NCI-H510A (cell line): ENCODE data around the gene RASSF8.

Source experiments
- DNase-seq: peaks from one replicate; lab custom pipeline; 2025; lab: John Stamatoyannopoulos, UW

The RASSF8 gene

GRCh38 chr12:25960961-25961360 lies 2.5 kb downstream of the RASSF8 start:
- no peak for DNase-seq

DNA sequence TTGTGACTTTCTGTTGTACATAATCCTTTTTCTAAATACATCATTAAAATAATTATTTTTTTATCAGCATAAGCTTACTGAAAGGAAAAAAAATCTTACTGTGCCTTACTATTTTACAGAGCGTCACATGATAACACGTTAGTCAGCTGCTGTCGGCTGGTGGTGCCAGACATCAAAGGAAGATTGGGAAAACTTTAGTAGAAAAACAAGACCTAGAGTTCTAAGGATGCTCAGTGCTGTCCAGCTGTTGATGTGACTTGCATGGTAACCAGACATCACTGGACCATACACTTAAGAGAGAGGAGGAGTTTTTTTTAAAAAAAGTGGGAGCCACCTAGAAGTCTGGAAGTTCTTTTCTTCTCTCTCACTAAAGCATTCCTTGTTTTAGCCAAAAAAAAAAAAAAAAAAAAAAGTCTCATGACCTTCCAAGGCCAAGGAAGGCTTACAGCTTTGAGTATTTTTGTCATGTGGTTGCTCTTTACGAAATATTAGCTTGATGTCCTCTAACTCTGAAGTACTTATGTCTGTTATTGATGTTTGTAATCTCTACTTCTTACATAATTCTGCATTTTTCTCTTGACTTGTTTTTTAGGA lies 4.5 kb downstream of the RASSF8 start:
- DNase-seq, result no peak

DNA sequence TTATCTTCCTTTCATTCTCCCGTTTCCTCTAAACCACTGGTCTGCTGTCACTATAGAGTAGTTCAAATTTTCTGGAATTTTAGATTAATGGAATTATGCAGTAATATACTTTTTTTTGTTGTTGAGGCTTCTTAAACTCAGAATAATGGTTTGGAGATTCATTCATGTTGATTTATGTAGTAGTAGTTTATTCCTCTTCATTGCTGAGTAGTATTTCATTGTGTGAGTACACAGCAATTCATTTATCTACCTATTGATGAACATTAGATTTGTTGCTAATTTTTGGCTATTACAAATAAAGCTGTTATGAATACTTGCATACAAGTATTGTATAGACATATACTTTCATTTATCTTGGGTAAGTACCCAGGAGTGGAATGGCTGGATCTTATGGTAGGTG lies 7.2 kb downstream of the RASSF8 start:
- no peak for DNase-seq

- DNase-seq, result no peak
Measured at GRCh38 chr12:25970082-25970481, 11.6 kb downstream of the RASSF8 start.

- DNase-seq, result no peak
Measured at GRCh38 chr12:25970916-25971653, 12.6 kb downstream of the RASSF8 start.

- no peak for DNase-seq
Measured at GRCh38 chr12:25971654-25972041, 13.2 kb downstream of the RASSF8 start.

- no peak for DNase-seq
Measured at GRCh38 chr12:25972783-25973182, 14.3 kb downstream of the RASSF8 start.

DNA sequence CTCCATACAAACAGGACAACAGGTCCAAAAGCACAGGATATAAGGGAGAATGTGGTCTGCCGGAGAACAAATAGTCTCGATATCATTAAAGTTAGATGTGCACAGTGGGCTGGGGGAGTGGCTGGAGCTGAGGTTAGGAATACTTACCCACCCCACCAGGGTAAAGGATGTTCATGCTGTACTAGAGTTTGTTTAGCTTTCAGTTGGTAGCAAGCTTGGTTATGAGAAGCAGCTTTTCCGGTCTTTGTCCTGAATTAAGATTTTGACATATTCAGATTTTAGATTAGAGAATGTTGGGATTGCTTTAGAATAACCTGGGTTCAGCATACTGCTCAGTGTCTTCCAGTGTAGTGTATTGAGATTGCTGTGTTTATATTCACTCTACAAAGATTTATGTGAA lies 16.7 kb downstream of the RASSF8 start:
- DNase-seq, result no peak

GRCh38 chr12:25975682-25976081 lies 17.2 kb downstream of the RASSF8 start:
- no peak for DNase-seq

DNA sequence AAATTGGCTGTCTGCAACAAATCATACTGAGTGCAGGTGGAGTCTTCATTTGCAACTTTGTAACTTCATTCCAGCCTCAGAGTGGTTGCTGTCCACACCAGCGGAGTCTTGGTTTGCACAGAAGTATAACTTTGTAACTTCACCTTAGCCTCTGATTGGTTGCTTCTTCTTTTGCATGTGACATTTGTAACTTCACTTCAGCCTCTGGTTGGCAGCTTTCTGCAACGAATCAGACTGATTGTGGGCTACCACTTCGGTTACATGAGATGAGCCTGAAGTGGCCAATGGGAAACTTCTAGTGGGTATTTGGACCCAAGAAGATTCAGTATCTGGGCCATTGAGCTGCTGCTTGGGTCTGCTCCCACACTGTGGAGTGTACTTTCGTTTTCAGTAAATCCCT lies 17.8 kb downstream of the RASSF8 start:
- no peak for DNase-seq

- DNase-seq, result no peak
Measured at GRCh38 chr12:25977047-25977446, 18.6 kb downstream of the RASSF8 start.

DNA sequence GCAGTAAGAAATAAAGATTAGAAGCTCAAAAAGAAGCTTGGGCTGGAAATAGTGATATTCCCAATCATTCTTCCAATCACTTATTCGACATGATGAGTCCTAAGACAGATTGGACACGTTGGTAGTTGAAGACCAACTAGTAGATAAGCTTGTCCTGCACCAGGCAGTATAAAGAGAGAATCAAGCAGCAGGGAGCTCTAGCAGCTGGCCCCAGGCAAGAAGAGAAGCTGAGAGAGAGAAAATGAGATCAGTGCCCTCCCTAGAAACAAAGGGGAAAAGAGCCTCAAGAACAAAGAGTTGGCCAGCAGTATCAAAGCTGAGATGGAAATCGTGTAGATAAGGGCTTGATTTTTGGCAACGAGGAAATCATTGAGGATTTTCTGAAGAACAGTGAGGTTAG lies 20.6 kb downstream of the RASSF8 start:
- no peak for DNase-seq

DNA sequence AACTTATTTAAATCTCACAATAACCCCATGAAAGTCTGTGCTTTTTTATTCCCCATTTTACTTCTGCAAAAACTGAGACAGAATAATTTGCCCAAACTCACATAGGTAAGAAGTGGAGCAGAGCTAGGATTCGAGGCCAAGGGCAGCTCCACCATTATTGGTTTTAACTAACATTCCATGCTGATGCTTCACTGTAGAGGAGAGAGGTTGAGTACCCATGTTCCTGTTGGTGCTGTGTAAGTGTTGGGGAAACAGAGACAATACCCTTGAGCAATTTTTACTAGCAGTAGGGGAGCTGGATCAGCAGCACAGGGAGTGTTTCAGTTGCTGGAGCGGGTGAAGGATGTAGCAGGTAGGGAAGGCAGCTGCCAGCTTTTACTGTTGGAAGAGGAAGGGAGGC lies 21.1 kb downstream of the RASSF8 start:
- DNase-seq, result no peak

DNA sequence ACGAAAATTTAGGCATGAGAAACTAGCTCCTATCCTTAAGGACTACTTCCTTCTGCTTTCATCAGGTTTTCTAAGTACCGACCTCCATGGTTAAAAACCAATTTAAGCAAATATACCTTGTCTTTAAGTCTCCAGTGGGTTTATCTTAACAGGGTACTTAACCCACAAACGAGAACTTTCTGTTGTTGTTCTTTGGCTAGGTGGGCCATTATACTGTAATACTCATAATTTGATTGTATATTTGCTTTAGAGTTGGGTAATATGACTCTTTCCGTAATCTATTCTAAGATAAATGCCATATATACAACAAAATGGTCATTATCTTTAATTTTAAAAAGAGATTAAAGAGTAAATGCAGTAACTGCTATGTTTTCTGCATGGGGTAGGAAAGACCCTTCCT lies 21.6 kb downstream of the RASSF8 start:
- DNase-seq, result no peak

DNA sequence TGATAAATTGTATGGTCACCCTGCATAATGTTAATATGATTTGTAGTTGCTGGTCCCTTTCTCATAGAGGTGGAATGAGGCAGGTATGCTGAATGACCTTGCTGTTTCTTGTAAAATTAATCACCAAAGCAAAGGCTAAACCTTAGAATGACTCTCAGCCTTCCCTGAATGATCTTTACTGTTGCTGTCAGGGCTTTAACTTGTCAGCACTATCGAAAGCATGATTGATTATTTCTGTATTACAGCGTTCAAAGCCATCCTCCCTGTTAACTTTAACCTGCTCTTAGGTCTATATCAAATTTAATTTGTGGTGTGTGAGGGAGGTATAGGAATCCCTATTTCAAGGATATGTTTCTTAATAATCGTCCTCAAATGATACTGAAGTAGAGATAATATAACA lies 23.1 kb downstream of the RASSF8 start:
- no peak for DNase-seq

DNA sequence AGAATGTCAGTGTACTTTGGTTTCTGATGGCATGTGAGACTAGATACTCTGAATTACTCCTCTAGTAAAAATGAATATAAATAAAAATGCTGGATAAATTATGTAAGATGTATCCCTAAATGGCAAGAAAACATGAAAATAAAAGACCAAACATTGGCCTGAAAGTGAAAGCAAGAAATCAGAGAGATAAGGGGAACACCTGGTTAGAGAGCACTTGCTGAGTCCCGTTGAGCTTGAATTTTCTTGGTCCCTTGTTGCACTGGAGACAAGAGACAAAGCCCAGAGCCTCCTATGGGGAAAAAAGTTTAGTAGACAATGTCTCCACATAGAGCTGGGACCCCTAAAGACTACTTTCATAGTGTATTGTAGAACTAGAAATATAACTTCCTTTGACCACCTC lies 23.9 kb downstream of the RASSF8 start:
- DNase-seq, result no peak

DNA sequence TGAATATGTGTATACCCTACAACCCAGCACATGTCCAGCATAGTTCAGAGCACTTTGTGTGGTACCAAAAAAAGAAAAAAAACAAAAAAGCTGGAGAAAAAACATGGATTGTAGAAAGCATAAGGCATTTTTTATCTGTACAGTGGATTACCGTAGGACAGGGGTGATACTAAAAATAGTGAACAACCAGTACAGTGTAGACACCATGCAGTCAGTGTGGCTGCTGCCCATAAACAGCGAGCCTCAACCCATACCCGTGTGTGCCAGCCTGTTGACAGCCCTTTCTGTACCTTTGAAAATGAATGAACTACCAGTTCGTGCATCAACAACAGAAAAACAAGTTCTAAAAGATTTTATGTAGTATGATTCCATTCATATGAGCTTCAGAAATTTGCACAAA lies 25.1 kb downstream of the RASSF8 start:
- no peak for DNase-seq

- DNase-seq, result no peak
Measured at GRCh38 chr12:25984759-25985158, 26.3 kb downstream of the RASSF8 start.

DNA sequence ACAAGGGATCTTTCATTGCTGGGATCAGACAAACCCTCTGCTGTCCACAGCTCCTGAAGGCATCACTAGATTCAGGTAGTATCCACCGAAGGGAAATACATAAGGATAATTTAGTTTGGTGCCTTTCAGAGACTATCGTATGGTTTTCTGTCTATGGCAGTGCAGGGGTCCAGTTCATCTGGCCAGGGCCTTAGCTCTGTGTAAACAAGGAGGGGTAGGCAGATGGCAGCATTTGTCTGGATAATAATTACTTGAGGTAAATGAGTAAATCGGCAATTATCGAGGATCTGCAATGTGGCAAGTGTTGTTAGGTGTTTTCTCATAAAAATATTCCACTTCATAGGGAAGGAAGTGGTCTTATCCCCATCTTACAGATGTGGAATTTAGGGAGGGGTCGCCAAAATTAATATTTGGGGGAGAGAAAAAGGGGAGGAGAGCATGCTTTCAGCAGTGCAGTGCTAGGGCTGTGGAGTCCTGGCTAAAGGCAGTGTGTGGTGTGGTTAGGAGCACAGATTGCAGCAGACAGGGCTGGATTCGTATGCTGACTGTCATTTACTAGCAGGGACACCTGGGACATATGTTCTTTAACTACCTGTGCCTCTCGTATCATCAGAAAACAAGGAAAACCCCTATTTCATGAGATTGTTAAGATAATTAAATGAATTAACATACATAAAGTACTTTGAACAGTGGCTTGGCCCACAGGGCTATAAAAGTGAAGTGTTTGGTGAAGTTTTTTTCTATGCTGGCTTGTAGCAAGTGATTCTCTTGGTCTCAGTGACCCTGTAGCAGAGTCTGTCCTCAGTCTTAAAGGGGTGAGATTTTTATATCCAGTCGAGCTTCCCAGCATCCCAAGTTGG lies 27.1 kb downstream of the RASSF8 start:
- DNase-seq, result no peak

DNA sequence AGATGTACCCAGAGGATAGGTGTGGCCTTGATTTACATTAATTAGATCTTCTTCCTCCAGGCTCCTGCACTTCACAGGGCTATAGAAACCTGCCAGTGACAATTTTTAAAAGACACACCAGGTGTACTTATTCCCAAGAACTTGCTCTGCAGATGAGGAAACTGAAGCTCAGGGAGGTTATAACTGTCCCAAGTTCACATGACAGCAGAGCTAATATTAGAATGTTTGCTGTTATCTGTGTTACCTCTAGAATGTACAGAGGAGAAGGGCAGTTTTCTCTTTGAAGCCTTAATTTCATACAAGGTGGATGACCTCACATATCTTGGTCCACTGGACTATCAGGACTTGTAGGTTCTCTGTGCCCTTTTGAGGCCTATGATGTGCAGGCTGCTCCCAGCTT lies 27.7 kb downstream of the RASSF8 start:
- DNase-seq, result no peak

DNA sequence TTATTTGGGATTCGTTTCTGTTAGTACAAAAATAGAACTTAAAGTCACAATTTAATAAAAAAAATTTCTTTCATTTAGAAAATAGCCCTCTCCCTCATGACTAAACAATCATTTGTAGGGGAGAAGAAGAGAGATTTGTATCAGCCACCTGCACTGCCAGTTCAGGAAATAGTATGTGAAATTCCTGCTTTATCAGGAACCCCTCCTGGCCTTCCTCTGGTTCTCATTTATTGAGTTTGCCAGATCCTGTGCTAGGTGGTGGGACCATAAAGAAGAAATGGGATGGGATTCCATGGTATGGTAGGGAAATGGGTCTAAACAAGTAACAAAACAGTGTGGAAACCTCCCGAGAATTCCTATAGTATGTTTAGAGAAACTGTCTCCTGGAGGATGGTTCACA lies 30.0 kb downstream of the RASSF8 start:
- no peak for DNase-seq

DNA sequence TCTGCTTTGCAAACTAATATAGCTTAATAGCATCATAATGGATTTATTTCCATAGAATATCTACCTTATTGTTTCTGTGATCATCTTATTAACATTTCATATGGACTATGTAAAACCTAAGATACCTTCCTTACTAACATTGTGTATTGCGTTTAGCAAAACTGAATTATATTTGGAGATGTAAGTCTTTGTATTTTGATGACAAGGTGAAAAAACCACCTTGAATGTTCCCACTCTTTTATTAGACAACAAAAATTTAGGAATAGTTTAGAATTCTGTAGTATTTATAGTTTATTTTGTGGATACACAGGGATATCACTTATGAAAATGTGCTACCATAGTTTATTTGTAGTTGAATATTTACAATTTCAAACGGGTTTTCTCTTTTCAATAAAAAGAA lies 32.0 kb downstream of the RASSF8 start:
- DNase-seq, result no peak
